Activated CD8-positive, alpha-beta memory T cell treated with anti-CD3 and anti-CD28 coated beads, Interleukin-2, amount 50 U/mL, for 1 hour (primary cell): Measurements from ENCODE around the gene SERPINB10.

Experiments used
- DNase-seq: peaks from one replicate; pipeline ENCODE4 v3.0.0-alpha.2; 2020; ENCODE audit errors: extremely low read depth

SERPINB10 gene

DNA sequence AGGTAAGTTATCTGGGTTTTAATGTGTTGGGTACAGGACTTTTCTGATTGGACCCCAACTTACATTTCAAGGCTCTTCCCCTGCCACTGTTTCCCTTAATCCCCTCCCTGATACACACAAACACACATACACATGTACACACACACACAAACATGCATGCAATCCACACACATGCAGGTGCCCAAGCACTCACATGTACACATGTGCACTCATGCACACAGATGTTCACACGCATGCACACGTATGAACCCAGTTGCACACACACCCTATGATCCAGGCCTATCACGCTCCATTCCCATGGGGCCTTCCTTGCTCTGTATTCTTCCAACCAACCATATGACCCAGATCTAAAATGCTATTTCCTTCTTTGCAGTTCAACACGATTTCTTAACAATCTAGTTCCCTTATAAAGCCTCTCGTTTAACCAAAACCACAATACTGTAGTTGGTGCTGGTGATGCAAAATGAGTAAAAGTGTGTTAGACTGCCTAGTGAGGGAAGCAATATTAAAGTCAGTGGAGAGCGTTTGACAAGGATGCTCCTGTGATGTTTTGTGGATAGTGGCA, 73.2 kb downstream of the SERPINB10 start:
- DNase-seq = no peak

DNA sequence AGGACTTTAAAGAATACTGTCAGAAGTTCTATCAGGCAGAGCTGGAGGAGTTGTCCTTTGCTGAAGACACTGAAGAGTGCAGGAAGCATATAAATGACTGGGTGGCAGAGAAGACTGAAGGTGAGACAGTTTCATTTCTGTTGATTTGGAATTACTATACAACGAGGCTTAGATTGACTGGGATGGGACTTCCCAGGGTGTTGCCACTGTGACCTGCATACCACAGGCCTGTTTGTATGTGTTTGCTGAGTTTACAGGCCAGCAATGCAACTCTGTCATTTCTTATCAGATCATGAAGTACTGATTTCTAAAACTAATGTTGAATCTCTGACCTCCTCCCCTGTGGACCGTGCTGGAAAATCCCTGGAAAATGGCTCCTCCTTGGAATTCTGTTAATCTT, 74.0 kb downstream of the SERPINB10 start:
- DNase-seq = no peak

DNA sequence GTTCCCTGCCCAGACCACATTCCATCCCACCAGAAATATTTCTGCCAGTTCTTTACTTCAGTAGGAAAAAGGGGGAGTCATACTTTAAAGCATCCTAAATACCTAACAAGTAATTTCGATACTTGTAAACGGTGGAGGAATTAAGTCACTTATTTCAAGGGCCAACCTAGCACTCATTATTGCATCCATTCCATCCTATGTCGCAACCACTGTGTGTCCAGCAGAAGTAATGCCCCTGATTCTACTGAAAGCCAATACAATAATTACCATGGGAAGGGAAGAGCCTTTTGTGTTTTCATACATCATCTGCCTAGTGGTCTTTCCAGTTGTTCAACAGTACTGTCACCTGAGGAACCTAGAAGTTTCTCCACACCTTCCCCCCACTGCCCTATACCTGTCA, 74.6 kb downstream of the SERPINB10 start:
- no peak for DNase-seq
